OCI-LY1 (cell line): Measurements from ENCODE around the gene COL20A1.

Source experiments
- CTCF ChIP-seq: fragments of 200-600 bp; sonication (generic), shearing (Covaris generic); IDR thresholded peaks from 2 replicates; pipeline ENCODE4 v1.5.1; 2017; ENCODE audit warnings: mild to moderate bottlenecking, antibody characterized with exemption, low read length, moderate library complexity, mixed read lengths
- EZH2 ChIP-seq: fragments of 200-600 bp; sonication (generic), shearing (Covaris generic); IDR thresholded peaks from 2 replicates; pipeline ENCODE4 v1.8.0; 2017; ENCODE audit warnings: borderline replicate concordance, mixed run types, mild to moderate bottlenecking, antibody characterized with exemption, low read length, moderate library complexity, mixed read lengths

GRCh38 chr20:63294536-63294900, 1.5 kb downstream of the COL20A1 start:
- no peak for TF ChIP-seq CTCF
- no peak for TF ChIP-seq EZH2
